Activated B cell treated with CpG ODN at 0.5 μM for 24 hours (primary cell): Measurements from ENCODE around the gene GGPS1. TPM values are rescaled to one million over a fixed set of nuclear protein-coding genes. Genes with fewer than 3 reads are reported as not detected.
A peak's percentile ranks its signal among the peaks of the same experiment; 100 is the strongest.

Experiments used
- ATAC-seq: fragments of 200-7000 bp; cut with Tn5 transposase; one replicate; pipeline ENCODE4 v1.10.0; 2021; ENCODE audit warnings: low read depth, mild to moderate bottlenecking, moderate library complexity
- CTCF ChIA-PET: fragments of 350-600 bp; sonication (Branson Sonifier 250); formaldehyde crosslinking; loops from one replicate; lab custom pipeline; 2021; ENCODE audit warnings: antibody characterized with exemption; lab: Charles Lee
- POLR2A ChIA-PET: fragments of 350-600 bp; sonication (Branson Sonifier 250); formaldehyde crosslinking; loops from one replicate; lab custom pipeline; 2021; ENCODE audit warnings: antibody characterized with exemption; lab: Charles Lee
- DNase-seq: peaks from one replicate; pipeline ENCODE4 v3.0.0; 2022
- H3K27ac Mint-ChIP-seq: one replicate; pipeline ENCODE4 v1.8.0; 2020; ENCODE audit warnings: mixed read lengths
- H3K27me3 Mint-ChIP-seq: one replicate; pipeline ENCODE4 v1.8.0; 2021; ENCODE audit warnings: mixed read lengths
- H3K36me3 Mint-ChIP-seq: one replicate; pipeline ENCODE4 v1.8.0; 2021; ENCODE audit warnings: low read depth, mixed read lengths
- H3K4me1 Mint-ChIP-seq: one replicate; pipeline ENCODE4 v1.8.0; 2021; ENCODE audit warnings: mixed read lengths
- H3K4me3 Mint-ChIP-seq: one replicate; pipeline ENCODE4 v1.8.0; 2020; ENCODE audit warnings: mild to moderate bottlenecking, mixed read lengths
- H3K9me3 Mint-ChIP-seq: one replicate; pipeline ENCODE4 v1.8.0; 2020; ENCODE audit warnings: mixed read lengths
- intact Hi-C: fragments of 100-400 bp; cut with micrococcal nuclease; formaldehyde crosslinking; loops from one replicate; pipeline ENCODE4 v1.15.1; 2024
- total RNA-seq: library from RNA; stranded (reverse); gene quantifications from 2 replicates; pipeline ENCODE4 v1.2.3, GENCODE V29; 2022
- TF ChIP-seq, protein P1 (sequence below): fragments of 200-600 bp; IDR thresholded peaks from one replicate; pipeline ENCODE4 v1.8.0; 2022; ENCODE audit warnings: antibody characterized with exemption, mild to moderate bottlenecking

The GGPS1 gene
- total RNA-seq, 1 donor from 2014 or later, result 33.8 TPM

DNA sequence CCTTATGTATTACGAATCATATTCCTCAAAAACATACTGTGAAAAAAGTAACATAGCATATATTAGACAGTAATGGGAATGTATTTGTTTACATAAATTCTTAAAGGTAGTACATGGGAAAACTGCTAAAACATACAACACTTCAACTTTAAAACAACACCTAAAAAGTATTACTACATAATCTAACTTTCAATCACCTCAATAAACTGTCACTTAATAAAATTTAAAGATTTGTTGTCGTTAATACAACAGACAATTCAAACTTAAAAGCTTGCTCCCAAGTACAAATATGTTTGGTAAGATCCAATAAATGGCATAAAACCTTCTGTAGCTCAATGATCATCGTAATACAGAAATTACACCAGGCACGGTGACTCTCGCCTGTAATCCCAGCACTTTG is 4.1 kb upstream of the GGPS1 start:
- intact Hi-C loops, result no loop called here
- POLR2A ChIA-PET, result interaction anchor here (0.6 to 1.6 kb wide), 2 partner anchors 63 to 951 kb away, joined by 3 to 4 read pairs; partner anchors contain the start of gene COA6
- H3K27ac Mint-ChIP-seq, result peak overlapping the region; percentile 51
- peak overlapping the region; percentile 98 for H3K4me3 Mint-ChIP-seq
- no peak for DNase-seq
- H3K27me3 Mint-ChIP-seq, result no peaks in the 10 kb centered on the region
- H3K36me3 Mint-ChIP-seq, result peaks cover 39% of the 10 kb centered on the region
- no peak for ATAC-seq
- CTCF ChIA-PET, result interaction anchor here (1.7 kb wide), 1 partner anchor 92 kb away, joined by 4 read pairs; no protein-coding TSS in a partner anchor
- TF ChIP-seq, protein P1, sequence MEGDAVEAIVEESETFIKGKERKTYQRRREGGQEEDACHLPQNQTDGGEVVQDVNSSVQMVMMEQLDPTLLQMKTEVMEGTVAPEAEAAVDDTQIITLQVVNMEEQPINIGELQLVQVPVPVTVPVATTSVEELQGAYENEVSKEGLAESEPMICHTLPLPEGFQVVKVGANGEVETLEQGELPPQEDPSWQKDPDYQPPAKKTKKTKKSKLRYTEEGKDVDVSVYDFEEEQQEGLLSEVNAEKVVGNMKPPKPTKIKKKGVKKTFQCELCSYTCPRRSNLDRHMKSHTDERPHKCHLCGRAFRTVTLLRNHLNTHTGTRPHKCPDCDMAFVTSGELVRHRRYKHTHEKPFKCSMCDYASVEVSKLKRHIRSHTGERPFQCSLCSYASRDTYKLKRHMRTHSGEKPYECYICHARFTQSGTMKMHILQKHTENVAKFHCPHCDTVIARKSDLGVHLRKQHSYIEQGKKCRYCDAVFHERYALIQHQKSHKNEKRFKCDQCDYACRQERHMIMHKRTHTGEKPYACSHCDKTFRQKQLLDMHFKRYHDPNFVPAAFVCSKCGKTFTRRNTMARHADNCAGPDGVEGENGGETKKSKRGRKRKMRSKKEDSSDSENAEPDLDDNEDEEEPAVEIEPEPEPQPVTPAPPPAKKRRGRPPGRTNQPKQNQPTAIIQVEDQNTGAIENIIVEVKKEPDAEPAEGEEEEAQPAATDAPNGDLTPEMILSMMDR, result no peak
- H3K4me1 Mint-ChIP-seq, result peaks cover 56% of the 10 kb centered on the region
- H3K9me3 Mint-ChIP-seq, result no peaks in the 10 kb centered on the region

DNA sequence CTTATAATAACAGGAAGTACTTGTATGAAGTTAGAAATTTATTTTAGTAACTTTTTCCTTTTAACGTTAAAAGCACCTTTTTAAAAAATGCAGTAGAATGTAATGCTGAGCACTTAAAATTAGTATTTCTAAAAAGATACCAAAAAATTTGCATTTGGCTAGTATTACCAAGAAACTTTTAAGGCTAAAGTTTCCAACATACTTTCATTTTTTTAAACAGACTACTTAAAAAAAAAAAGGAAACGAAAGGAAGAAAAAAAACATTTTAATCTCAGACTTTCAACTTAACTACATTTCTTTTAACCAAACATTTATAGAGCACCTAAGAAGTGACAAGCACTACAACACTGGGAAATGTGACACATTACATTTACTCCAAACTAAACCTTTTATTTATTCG is 3.2 kb upstream of the GGPS1 start:
- H3K36me3 Mint-ChIP-seq, result peaks cover 37% of the 10 kb centered on the region
- intact Hi-C loops, result loop anchor here (1.0 to 5.0 kb wide), 3 partner anchors 8 to 1197 kb away; partner anchors contain the start of gene LGALS8
- H3K27me3 Mint-ChIP-seq, result no peaks in the 10 kb centered on the region
- H3K4me3 Mint-ChIP-seq, result peak overlapping the region; percentile 98
- POLR2A ChIA-PET, result interaction anchor here (1.6 kb wide), 1 partner anchor 951 kb away, joined by 4 read pairs; the partner anchor contains the start of gene COA6
- H3K9me3 Mint-ChIP-seq, result no peaks in the 10 kb centered on the region
- CTCF ChIA-PET, result interaction anchor here (1.7 kb wide), 1 partner anchor 91 kb away, joined by 4 read pairs; no protein-coding TSS in a partner anchor
- DNase-seq, result no peak
- peak overlapping the region; percentile 31 for H3K27ac Mint-ChIP-seq
- H3K4me1 Mint-ChIP-seq, result peaks cover 54% of the 10 kb centered on the region
- TF ChIP-seq, protein P1, result no peak
- ATAC-seq, result no peak

DNA sequence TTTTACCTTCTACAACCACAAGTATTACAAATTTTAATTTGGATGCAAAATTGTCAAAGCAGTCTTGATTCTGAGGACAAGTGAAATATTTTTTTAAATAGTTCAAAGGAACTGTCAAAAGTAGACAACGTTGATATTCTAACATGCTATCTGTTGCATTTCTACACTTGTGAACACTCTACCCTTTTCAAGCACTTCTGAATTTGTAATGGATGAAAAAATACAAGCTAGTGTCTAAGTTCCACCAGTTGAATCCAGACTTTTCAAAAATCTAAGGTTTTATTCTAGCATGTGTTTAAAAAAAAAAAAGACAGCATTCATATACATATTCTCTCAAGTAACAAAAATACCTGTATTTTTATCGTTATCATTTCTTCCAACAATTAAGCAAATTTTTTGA is 2.5 kb upstream of the GGPS1 start:
- TF ChIP-seq, protein P1, result no peak
- H3K36me3 Mint-ChIP-seq, result peaks cover 31% of the 10 kb centered on the region
- ChIA-PET CTCF (no interaction called here), POLR2A (interaction anchor here (1.6 kb wide), 1 partner anchor 952 kb away, joined by 4 read pairs; the partner anchor contains the start of gene COA6)
- intact Hi-C loops, result loop anchor here (1.0 to 5.0 kb wide), 4 partner anchors 9 to 1196 kb away; partner anchors contain the start of gene LGALS8
- ATAC-seq (no peak), DNase-seq (no peak)
- H3K4me3 Mint-ChIP-seq, result peak overlapping the region; percentile 98
- no peaks in the 10 kb centered on the region for H3K27me3 Mint-ChIP-seq
- H3K4me1 Mint-ChIP-seq, result peaks cover 47% of the 10 kb centered on the region
- H3K9me3 Mint-ChIP-seq, result no peaks in the 10 kb centered on the region
- peak overlapping the region; percentile 57 for H3K27ac Mint-ChIP-seq

DNA sequence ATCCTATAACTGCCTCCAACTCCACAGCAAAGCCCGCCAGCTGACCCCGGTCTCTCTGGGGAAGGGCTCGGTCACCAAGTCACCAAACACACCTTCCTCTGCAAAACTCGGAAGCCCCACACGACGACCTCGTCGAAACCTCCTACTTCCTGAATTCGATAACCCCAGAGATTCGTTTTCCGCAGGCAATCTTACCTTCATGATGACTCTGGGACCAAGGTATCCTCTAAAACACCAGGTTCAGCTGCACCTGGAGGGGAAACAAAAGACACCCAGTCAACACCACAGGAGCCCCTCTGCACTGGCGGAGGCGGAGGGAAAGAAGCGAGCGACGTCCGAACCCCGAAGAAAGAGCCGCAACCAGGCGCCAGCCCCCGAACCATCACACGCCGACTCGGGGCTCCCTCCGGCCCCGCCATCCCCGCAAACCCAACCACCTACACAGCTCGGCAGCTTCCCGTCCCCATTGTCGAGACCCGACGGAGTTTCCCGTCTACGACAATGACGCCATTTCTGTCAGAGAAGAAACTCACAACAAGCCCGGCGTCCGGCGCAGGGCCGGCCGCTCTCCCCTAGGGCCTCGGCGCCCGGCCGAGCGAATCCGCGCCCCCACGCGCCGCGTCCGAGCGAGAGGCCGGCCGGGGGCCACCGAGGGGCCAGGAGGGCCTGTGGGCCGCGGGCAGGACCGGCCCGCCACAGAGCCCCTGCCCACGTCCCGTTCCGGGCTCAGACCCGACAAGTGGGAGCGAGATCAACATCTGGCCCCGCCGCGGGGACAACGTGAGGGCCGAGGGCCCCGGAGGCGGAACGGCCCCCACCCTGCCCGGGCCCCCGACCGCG is 1.4 kb upstream of the GGPS1 start:
- Mint-ChIP-seq H3K4me3 (peak overlapping the region; percentile 98), H3K36me3 (peaks cover 23% of the 10 kb centered on the region), H3K27me3 (no peaks in the 10 kb centered on the region), H3K4me1 (peaks cover 38% of the 10 kb centered on the region), H3K9me3 (no peaks in the 10 kb centered on the region), H3K27ac (peak overlapping the region; percentile 96)
- TF ChIP-seq, protein P1, result no peak
- POLR2A ChIA-PET, result interaction anchor here (0.9 to 3.1 kb wide), 5 partner anchors 8 to 954 kb away, joined by 3 to 22 read pairs (median 5); partner anchors contain the start of genes COA6 and RBM34
- ATAC-seq (peak; percentile 9), DNase-seq (peak; percentile 60)
- intact Hi-C loops, result loop anchor here (2.0 to 5.0 kb wide), 3 partner anchors 28 to 1195 kb away; partner anchors contain the start of gene LGALS8
- CTCF ChIA-PET, result no interaction called here
